Chondrocyte (in vitro differentiated cells): ENCODE measurements around the gene SLC6A13. TPM values are rescaled to one million over a fixed set of nuclear protein-coding genes. Genes with fewer than 3 reads are reported as not detected.

Experiments
- DNase-seq: peaks from one replicate; pipeline ENCODE4 v3.0.0; 2021; ENCODE audit warnings: mixed read lengths, low spot score
- H3K27ac Mint-ChIP-seq: one replicate; pipeline ENCODE4 v1.8.0; 2021; ENCODE audit warnings: mild to moderate bottlenecking, moderate library complexity, mixed read lengths; ENCODE audit not compliant: unreplicated experiment
- H3K27me3 Mint-ChIP-seq: 2 replicates; pipeline ENCODE4 v1.8.0; 2021; ENCODE audit warnings: low read depth, mixed read lengths
- H3K36me3 Mint-ChIP-seq: 2 replicates; pipeline ENCODE4 v1.8.0; 2021; ENCODE audit warnings: low read depth, mixed read lengths
- H3K4me1 Mint-ChIP-seq: 2 replicates; pipeline ENCODE4 v1.8.0; 2021; ENCODE audit warnings: low read depth, mild to moderate bottlenecking, mixed read lengths
- H3K4me3 Mint-ChIP-seq: one replicate; pipeline ENCODE4 v1.8.0; 2021; ENCODE audit warnings: mild to moderate bottlenecking, moderate library complexity, mixed read lengths; ENCODE audit not compliant: unreplicated experiment
- H3K9me3 Mint-ChIP-seq: 2 replicates; pipeline ENCODE4 v1.8.0; 2021; ENCODE audit warnings: low read depth, mixed read lengths
- total RNA-seq: library from RNA; stranded (reverse); gene quantifications from 3 replicates; pipeline ENCODE4 v1.2.1, GENCODE V29; 2021
- TF ChIP-seq, protein P1 (sequence below): fragments of 200-600 bp; sonication (generic); IDR thresholded peaks from 2 replicates; pipeline ENCODE4 v1.5.0; 2021; ENCODE audit warnings: antibody characterized with exemption, mild to moderate bottlenecking, moderate library complexity

Gene SLC6A13
- total RNA-seq, 1 donor from 2014 or later: 0.37 TPM

DNA sequence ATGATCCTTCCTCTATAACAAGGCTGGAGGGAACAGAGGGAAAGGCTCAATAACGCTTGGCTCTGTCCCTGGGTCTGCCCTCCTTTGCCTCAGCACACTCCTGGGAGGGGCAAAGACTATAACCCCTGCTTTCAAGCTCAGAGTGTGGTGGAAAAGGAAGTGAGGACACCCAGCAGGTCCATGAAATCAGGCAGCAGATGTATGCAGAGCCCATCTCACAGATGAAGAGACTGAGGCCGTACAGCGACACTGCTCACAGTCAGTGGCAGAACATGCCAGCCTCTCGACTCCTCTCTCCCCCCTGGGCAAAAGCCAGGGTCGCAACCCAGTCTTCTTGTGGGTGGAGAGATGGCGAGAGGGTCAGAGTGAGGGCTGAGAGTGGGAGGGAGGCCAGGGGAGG lies 88.5 kb downstream of the SLC6A13 start:
- H3K27me3 Mint-ChIP-seq: no peaks in the 10 kb centered on the region
- TF ChIP-seq, protein P1, sequence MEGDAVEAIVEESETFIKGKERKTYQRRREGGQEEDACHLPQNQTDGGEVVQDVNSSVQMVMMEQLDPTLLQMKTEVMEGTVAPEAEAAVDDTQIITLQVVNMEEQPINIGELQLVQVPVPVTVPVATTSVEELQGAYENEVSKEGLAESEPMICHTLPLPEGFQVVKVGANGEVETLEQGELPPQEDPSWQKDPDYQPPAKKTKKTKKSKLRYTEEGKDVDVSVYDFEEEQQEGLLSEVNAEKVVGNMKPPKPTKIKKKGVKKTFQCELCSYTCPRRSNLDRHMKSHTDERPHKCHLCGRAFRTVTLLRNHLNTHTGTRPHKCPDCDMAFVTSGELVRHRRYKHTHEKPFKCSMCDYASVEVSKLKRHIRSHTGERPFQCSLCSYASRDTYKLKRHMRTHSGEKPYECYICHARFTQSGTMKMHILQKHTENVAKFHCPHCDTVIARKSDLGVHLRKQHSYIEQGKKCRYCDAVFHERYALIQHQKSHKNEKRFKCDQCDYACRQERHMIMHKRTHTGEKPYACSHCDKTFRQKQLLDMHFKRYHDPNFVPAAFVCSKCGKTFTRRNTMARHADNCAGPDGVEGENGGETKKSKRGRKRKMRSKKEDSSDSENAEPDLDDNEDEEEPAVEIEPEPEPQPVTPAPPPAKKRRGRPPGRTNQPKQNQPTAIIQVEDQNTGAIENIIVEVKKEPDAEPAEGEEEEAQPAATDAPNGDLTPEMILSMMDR: no peak
- peaks cover 55% of the 10 kb centered on the region for H3K4me1 Mint-ChIP-seq
- no peaks in the 10 kb centered on the region for H3K9me3 Mint-ChIP-seq
- no peak for DNase-seq
- H3K4me3 Mint-ChIP-seq: no peak overlapping the region
- no peak overlapping the region for H3K27ac Mint-ChIP-seq
- H3K36me3 Mint-ChIP-seq: no peaks in the 10 kb centered on the region

DNA sequence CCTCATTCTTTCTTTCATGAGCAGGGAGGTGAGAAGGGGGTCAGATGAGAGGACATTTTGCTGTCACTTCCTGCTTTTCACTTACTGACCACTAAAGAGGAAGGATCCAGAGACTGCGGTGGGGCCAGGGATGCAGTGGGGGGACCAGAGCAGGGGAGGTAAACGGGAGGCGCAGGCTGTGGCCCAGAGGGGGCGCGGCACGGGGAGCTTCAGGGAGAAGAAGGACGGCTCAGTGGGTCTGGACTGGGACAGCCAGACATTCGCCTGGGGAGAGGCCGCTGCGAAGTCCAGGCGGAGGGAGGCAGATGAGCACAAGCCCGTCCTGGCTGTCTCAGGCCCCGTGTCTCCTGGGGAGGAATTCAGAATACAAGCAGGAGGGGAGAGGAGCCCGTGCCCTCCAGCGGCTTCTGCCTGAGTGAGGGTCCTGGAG lies 89.9 kb downstream of the SLC6A13 start:
- no peak for DNase-seq
- Mint-ChIP-seq H3K36me3 (no peaks in the 10 kb centered on the region), H3K9me3 (no peaks in the 10 kb centered on the region), H3K27me3 (no peaks in the 10 kb centered on the region), H3K4me3 (no peak overlapping the region), H3K27ac (peak overlapping the region; percentile 22), H3K4me1 (peaks cover 53% of the 10 kb centered on the region)
- TF ChIP-seq, protein P1: no peak

DNA sequence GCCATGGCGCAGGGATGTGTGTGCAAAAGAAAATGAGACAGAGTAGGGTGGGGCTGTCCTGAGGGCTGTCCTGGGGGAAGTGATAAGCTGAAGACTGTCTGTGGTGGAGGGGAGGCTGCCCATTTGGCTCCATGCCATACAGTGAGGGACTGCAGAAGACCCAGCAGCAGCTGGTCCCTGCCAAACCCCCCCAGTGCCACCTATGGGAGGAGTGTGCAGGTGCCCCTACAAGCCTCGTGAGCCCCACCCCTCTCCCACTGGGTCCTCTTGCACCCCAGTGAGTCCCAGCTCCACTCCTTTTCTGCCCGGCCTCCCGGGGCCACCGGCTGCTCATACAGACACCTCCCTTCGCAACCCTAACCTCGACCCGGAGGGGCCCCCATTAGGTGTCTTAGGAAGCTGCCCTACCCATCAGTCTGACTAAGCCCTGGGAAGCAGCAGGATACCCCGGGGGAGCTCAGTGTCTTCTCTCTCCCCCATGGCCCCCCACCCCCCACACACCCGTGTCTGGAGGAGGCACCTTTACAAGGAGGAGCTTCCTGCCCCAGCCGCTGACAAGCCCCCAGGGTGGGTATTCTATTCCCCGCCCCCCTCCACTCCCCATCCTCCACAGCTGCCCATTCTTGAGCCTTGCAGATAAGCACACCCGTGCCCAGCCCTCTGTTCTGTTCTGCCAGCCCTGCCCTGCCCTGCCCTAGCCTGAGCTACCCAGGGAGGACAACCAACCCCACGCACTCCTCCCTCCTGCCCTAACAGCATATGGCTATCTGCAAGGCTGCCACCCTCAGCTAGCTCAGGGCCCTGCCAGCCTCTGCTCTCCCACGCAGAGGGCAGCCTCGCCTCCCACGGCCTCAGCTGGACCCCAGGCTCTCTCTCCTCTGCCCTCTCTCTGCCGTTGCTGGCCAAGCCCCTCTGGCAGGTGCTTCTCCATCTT lies 90.6 kb downstream of the SLC6A13 start:
- no peaks in the 10 kb centered on the region for H3K27me3 Mint-ChIP-seq
- peaks cover 48% of the 10 kb centered on the region for H3K4me1 Mint-ChIP-seq
- peak overlapping the region; percentile 22 for H3K27ac Mint-ChIP-seq
- DNase-seq: no peak
- TF ChIP-seq, protein P1: no peak
- no peaks in the 10 kb centered on the region for H3K9me3 Mint-ChIP-seq
- H3K4me3 Mint-ChIP-seq: no peak overlapping the region
- no peaks in the 10 kb centered on the region for H3K36me3 Mint-ChIP-seq

DNA sequence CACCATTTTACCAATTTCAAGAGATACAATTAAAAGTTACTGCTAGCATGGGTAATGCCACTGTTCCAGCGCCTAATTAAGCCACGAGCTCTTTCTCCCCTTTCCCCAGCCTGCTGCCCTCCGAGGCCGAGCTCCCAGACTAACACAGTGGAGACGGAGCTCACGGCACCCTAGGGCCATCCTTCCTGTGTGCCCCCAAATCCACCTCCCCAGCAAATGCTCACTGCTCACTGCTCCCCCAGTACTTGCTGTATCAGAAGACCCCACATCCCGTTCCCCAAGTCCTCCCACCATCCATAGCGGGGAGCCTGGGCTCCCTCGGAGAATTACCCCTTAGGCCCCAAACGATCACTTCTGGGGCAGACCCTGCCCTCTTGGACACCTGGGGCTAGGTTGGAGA lies 91.4 kb downstream of the SLC6A13 start:
- Mint-ChIP-seq H3K4me3 (no peak overlapping the region), H3K9me3 (no peaks in the 10 kb centered on the region), H3K27ac (no peak overlapping the region), H3K4me1 (peaks cover 41% of the 10 kb centered on the region), H3K27me3 (peaks cover 3% of the 10 kb centered on the region), H3K36me3 (no peaks in the 10 kb centered on the region)
- no peak for DNase-seq
- TF ChIP-seq, protein P1: no peak

Other genes with a start within 250 kb of the SLC6A13 start
- 0.41 TPM in 1 of 3 replicates, not detected in the others for gene IQSEC3, start 196.1 kb downstream of the SLC6A13 start, total RNA-seq
- gene SLC6A12, start 48.7 kb downstream of the SLC6A13 start, total RNA-seq: 0.42 TPM in 1 of 3 replicates, not detected in the others
- 55.2 to 69.0 TPM (median 65.0 TPM) in 3 replicates for gene KDM5A, start 126.5 kb upstream of the SLC6A13 start, total RNA-seq
- gene CCDC77, start 138.8 kb upstream of the SLC6A13 start, total RNA-seq: 4.9 to 8.4 TPM (median 6.6 TPM) in 3 replicates
- gene B4GALNT3, start 197.1 kb upstream of the SLC6A13 start, total RNA-seq: 2.9 to 6.1 TPM (median 3.5 TPM) in 3 replicates